AG10803 (cell line): Measurements from ENCODE around the gene CETP.
A peak's percentile ranks its signal among the peaks of the same experiment; 100 is the strongest.
"Not testable (repeated sequence)": the region's sequence is repeated elsewhere in the genome, so short reads cannot be mapped to it uniquely, and the experiment has no call there.

ENCODE experiments used
- DNase-seq: peaks from one replicate; pipeline ENCODE4 v3.0.0; 2010; ENCODE audit warnings: low read depth
- H3K4me3 ChIP-seq: 2 replicates; pipeline ENCODE4 v1.5.1; 2011; ENCODE audit warnings: mild to moderate bottlenecking, low read length, control low read depth
- TF ChIP-seq, protein P1 (sequence below): conservative IDR thresholded peaks from 2 replicates; pipeline ENCODE4 v1.5.1; 2011; ENCODE audit warnings: mild to moderate bottlenecking, low read length, control low read depth, inconsistent platforms

CETP gene

GRCh38 chr16:56988161-56988947, 26.6 kb downstream of the CETP start:
- peak; percentile 45 for DNase-seq

DNA sequence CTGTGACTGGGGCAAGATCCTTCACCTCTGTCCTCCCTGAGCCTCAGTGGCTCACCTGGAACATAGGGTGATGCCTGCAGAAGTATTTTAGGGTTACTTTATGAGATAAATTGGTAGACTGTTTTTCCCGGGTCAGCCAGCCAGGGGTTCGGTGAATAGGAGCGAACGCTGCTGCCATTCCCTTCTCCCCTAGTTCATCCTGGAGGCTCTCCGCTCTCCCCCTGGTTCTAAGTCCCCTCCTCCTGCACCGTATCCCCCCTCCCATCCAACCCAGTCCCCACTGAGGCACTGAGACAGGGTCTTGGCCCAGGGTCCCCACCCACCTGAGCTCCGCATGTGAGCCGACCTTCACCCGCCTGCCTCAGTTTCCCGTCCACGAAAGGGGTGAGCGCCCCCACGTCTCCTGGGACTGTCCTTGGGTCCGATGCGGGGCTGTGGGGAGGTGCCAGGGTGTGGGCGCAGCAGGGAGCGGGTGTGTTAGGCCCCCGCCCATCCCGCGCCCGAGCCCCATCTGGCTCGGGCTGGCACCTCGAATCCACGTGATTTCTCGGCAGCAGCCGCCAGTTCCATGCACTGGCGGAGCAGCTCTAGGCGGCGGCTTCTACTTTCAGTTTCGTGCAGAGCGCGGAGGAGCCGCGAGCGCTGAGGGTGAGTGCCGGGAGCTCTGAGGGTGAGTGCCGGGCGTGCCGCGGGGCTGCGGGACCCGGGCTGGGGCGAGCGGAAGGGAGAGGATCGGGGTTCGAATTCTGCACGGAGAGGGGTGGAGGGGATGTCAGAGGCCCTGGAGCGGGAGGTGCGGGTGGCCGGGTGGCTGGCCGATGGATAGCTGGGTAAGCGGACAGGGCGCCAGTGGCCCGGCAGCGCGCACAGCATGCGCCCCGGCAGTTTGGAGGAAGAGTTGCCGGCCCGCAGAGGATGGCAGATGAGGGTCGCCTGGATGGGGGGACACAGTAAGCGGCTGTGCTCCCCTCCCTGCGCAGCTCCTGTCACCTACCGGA, 27.5 kb downstream of the CETP start, which contains the start of gene NLRC5:
NLRC5 (plus strand) TSS at position 610 of the 998 bp plus-strand sequence. CDS start 31,156 bp downstream, outside the sequence.
- DNase-seq, result peak; percentile 82
- TF ChIP-seq, protein P1, sequence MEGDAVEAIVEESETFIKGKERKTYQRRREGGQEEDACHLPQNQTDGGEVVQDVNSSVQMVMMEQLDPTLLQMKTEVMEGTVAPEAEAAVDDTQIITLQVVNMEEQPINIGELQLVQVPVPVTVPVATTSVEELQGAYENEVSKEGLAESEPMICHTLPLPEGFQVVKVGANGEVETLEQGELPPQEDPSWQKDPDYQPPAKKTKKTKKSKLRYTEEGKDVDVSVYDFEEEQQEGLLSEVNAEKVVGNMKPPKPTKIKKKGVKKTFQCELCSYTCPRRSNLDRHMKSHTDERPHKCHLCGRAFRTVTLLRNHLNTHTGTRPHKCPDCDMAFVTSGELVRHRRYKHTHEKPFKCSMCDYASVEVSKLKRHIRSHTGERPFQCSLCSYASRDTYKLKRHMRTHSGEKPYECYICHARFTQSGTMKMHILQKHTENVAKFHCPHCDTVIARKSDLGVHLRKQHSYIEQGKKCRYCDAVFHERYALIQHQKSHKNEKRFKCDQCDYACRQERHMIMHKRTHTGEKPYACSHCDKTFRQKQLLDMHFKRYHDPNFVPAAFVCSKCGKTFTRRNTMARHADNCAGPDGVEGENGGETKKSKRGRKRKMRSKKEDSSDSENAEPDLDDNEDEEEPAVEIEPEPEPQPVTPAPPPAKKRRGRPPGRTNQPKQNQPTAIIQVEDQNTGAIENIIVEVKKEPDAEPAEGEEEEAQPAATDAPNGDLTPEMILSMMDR, result no peak
- peak within 1 kb of the TSS; percentile 88 for H3K4me3 ChIP-seq

More at GRCh38 chr16:56988161-56988947, 26.6 kb downstream of the CETP start:
- TF ChIP-seq, protein P1, result no peak
- peak overlapping the region; percentile 88 for H3K4me3 ChIP-seq

GRCh38 chr16:56989988-56990387, 28.2 kb downstream of the CETP start:
- DNase-seq, result no peak
- TF ChIP-seq, protein P1, result no peak
- H3K4me3 ChIP-seq, result peak overlapping the region; percentile 88

GRCh38 chr16:56990407-56991286, 28.9 kb downstream of the CETP start:
- TF ChIP-seq, protein P1, result no peak
- H3K4me3 ChIP-seq, result peak overlapping the region; percentile 88
- no peak for DNase-seq

DNA sequence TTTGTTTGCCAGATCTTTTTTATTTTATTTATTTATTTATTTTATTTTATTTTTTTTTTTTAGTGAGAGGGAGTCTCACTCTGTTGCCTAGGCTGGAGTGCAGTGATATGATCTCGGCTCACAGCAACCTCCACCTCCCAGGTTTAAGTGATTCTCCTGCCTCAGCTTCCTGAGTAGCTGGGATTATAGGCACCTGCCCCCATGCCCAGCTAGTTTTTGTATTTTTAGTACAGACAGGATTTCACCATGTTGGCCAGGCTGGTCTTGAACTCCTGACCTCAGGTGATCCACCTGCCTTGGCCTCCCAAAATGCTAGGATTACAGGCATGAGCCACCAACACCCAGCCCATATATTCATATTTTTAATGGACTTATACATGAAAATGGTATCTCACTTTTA, 30.7 kb downstream of the CETP start:
- DNase-seq, H3K4me3 ChIP-seq: not testable (repeated sequence)

GRCh38 chr16:56993204-56993603, 31.5 kb downstream of the CETP start:
- no peak for DNase-seq
- TF ChIP-seq, protein P1, result no peak
- H3K4me3 ChIP-seq, result no peak overlapping the region

DNA sequence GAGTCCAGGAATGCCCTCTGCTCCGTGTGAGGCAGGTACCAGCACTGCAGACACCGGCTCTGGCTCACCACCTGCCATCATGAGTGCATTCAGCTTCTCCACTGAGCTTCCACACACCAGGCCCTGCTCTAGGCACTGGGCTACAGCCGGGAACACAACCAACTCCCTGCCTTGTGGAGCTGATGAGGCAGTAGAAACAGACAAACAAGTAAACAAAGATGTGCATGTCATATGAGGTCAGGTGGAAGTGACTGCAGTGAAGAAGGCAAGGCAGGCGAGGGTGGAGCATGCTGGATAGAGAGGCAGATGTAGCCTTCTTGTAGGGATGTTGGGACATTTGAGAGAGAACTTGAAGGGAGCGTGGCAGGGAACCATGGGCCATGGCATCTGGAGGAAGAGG, 32.6 kb downstream of the CETP start:
- no peak overlapping the region for H3K4me3 ChIP-seq
- TF ChIP-seq, protein P1, result no peak
- no peak for DNase-seq
